DND-41 (cell line): ENCODE results near the gene OSBPL8.

Source experiments
- ATAC-seq: fragments of 200-7000 bp; cut with Tn5 transposase; 3 replicates; pipeline ENCODE4 v1.9.1; 2021; ENCODE audit warnings: low read depth; ENCODE audit not compliant: insufficient read depth
- DNase-seq: peaks from one replicate; pipeline ENCODE4 v3.0.0-alpha.2; 2020
- H2AFZ ChIP-seq: 2 replicates; pipeline ENCODE4 v1.6.0; 2012; ENCODE audit warnings: low read depth, low read length
- H3K27ac ChIP-seq: 2 replicates; pipeline ENCODE4 v1.5.1; 2012; ENCODE audit warnings: low read length, inconsistent platforms
- H3K27me3 ChIP-seq: fragments of 200-600 bp; sonication (generic); 2 replicates; pipeline ENCODE4 v1.6.0; 2012; ENCODE audit warnings: low read length, mild to moderate bottlenecking, inconsistent platforms; ENCODE audit not compliant: insufficient read depth, poor library complexity
- H3K36me3 ChIP-seq: 2 replicates; pipeline ENCODE4 v1.5.1; 2012; ENCODE audit warnings: low read length, inconsistent platforms; ENCODE audit not compliant: insufficient read depth
- H3K4me1 ChIP-seq: 2 replicates; pipeline ENCODE4 v1.5.1; 2012; ENCODE audit warnings: mild to moderate bottlenecking, low read length; ENCODE audit not compliant: insufficient read depth
- H3K4me2 ChIP-seq: 2 replicates; pipeline ENCODE4 v1.6.0; 2012; ENCODE audit warnings: mild to moderate bottlenecking, moderate library complexity, low read length, inconsistent platforms; ENCODE audit not compliant: insufficient read depth
- H3K4me3 ChIP-seq, 2 experiments: fragments of 200-600 bp in 1 of 2; shearing (Covaris generic) in 1 of 2; 2 replicates each; pipeline ENCODE4 v1.5.1; 2012 to 2016; ENCODE audit warnings: inconsistent platforms in 2 of 2, low read length in 2 of 2, mild to moderate bottlenecking in 2 of 2, low read depth in 1 of 2, moderate library complexity in 1 of 2
- H3K79me2 ChIP-seq: 2 replicates; pipeline ENCODE4 v1.6.0; 2012; ENCODE audit warnings: low read length, inconsistent platforms; ENCODE audit not compliant: insufficient read depth
- H3K9ac ChIP-seq: 2 replicates; pipeline ENCODE4 v1.6.0; 2012; ENCODE audit warnings: low read depth, mild to moderate bottlenecking, inconsistent platforms, low read length, moderate library complexity
- H3K9me3 ChIP-seq: 2 replicates; pipeline ENCODE4 v1.5.1; 2012; ENCODE audit warnings: low read length, moderate library complexity, mild to moderate bottlenecking, inconsistent platforms; ENCODE audit not compliant: insufficient read depth, severe bottlenecking
- H4K20me1 ChIP-seq: 2 replicates; pipeline ENCODE4 v1.6.0; 2012; ENCODE audit warnings: low read length; ENCODE audit not compliant: insufficient read depth
- EZH2 ChIP-seq: IDR thresholded peaks from 3 replicates; pipeline ENCODE4 v1.6.1; 2012; ENCODE audit warnings: borderline replicate concordance, low read depth, mild to moderate bottlenecking, moderate library complexity, low read length, inconsistent platforms; ENCODE audit not compliant: severe bottlenecking
- TF ChIP-seq, protein P1 (sequence below): IDR thresholded peaks from 2 replicates; pipeline ENCODE4 v1.5.1; 2012; ENCODE audit warnings: borderline replicate concordance, low read length, moderate library complexity, mild to moderate bottlenecking; ENCODE audit not compliant: poor library complexity, severe bottlenecking; ENCODE audit errors: extremely low read depth

The OSBPL8 gene

DNA sequence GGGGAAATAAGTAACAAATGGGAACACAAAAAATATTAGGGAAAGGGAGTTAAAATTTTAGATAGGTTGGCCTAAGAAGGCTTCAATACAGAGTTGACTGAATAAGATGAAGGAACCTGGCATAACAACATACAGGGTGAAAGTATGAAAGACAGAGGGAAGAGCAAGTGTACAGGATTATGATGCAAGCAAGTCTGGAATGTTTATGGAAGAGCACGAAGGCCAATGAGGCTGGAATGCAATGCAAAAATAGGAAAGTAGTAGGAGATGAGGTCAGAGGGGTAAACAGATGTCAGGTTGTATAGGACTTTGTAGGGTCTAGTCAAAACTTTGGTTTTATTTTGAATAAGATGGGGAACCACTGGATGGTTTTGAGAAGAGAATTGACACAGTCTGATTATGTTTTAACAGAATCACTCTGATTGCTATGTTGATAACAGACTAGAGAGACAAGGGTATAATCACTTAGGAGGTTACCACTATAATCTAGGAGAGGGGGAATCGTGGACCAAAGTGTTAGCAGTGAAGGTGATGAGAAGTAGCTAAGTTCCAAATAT lies 96.8 kb downstream of the OSBPL8 start:
- no peak overlapping the region for H2AFZ ChIP-seq
- no peak for ATAC-seq
- peaks cover 20% of the 10 kb centered on the region; the same call in 1 of the 2 replicates for H4K20me1 ChIP-seq
- no peaks in the 10 kb centered on the region for H3K4me1 ChIP-seq
- TF ChIP-seq, protein P1, sequence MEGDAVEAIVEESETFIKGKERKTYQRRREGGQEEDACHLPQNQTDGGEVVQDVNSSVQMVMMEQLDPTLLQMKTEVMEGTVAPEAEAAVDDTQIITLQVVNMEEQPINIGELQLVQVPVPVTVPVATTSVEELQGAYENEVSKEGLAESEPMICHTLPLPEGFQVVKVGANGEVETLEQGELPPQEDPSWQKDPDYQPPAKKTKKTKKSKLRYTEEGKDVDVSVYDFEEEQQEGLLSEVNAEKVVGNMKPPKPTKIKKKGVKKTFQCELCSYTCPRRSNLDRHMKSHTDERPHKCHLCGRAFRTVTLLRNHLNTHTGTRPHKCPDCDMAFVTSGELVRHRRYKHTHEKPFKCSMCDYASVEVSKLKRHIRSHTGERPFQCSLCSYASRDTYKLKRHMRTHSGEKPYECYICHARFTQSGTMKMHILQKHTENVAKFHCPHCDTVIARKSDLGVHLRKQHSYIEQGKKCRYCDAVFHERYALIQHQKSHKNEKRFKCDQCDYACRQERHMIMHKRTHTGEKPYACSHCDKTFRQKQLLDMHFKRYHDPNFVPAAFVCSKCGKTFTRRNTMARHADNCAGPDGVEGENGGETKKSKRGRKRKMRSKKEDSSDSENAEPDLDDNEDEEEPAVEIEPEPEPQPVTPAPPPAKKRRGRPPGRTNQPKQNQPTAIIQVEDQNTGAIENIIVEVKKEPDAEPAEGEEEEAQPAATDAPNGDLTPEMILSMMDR: no peak
- TF ChIP-seq EZH2: no peak
- no peak overlapping the region for H3K27ac ChIP-seq
- no peak overlapping the region for H3K4me2 ChIP-seq
- H3K79me2 ChIP-seq: peaks cover 29% of the 10 kb centered on the region
- H3K9ac ChIP-seq: no peak overlapping the region
- H3K27me3 ChIP-seq: no peaks in the 10 kb centered on the region
- DNase-seq: no peak
- H3K36me3 ChIP-seq: no peaks in the 10 kb centered on the region
- no peak overlapping the region for H3K4me3 ChIP-seq
- H3K9me3 ChIP-seq: no peaks in the 10 kb centered on the region

GRCh38 chr12:76460807-76461206 lies 98.8 kb downstream of the OSBPL8 start:
- Histone ChIP-seq H3K27ac (no peak overlapping the region), H3K9ac (no peak overlapping the region), H4K20me1 (peaks cover 17% of the 10 kb centered on the region; the same call in 1 of the 2 replicates), H3K27me3 (no peaks in the 10 kb centered on the region), H3K4me2 (no peak overlapping the region), H3K9me3 (no peaks in the 10 kb centered on the region), H3K4me3 (no peak overlapping the region), H2AFZ (no peak overlapping the region), H3K4me1 (peaks cover 4% of the 10 kb centered on the region; the same call in 1 of the 2 replicates), H3K36me3 (no peaks in the 10 kb centered on the region), H3K79me2 (peaks cover 25% of the 10 kb centered on the region)
- TF ChIP-seq EZH2: no peak
- TF ChIP-seq, protein P1: no peak
- ATAC-seq: no peak
- DNase-seq: no peak

GRCh38 chr12:76457818-76458217 lies 101.8 kb downstream of the OSBPL8 start:
- Histone ChIP-seq H4K20me1 (peaks cover 11% of the 10 kb centered on the region; the same call in 1 of the 2 replicates), H3K9ac (no peak overlapping the region), H3K79me2 (peaks cover 20% of the 10 kb centered on the region), H3K4me1 (peaks cover 4% of the 10 kb centered on the region; the same call in 1 of the 2 replicates), H3K4me2 (no peak overlapping the region), H2AFZ (no peak overlapping the region), H3K4me3 (no peak overlapping the region), H3K9me3 (no peaks in the 10 kb centered on the region), H3K27ac (no peak overlapping the region), H3K27me3 (no peaks in the 10 kb centered on the region), H3K36me3 (no peaks in the 10 kb centered on the region)
- DNase-seq: no peak
- ATAC-seq: no peak
- TF ChIP-seq, protein P1: no peak
- TF ChIP-seq EZH2: no peak

- Histone ChIP-seq H3K79me2 (peaks cover 18% of the 10 kb centered on the region), H3K27ac (no peak overlapping the region), H4K20me1 (peaks cover 9% of the 10 kb centered on the region; the same call in 1 of the 2 replicates), H3K4me2 (no peak overlapping the region), H3K27me3 (no peaks in the 10 kb centered on the region), H3K9ac (no peak overlapping the region), H2AFZ (no peak overlapping the region), H3K4me1 (peaks cover 4% of the 10 kb centered on the region; the same call in 1 of the 2 replicates), H3K36me3 (no peaks in the 10 kb centered on the region), H3K4me3 (no peak overlapping the region), H3K9me3 (no peaks in the 10 kb centered on the region)
- DNase-seq: no peak
- ATAC-seq: no peak; the same call in 2 of the 3 replicates
- TF ChIP-seq EZH2: no peak
- TF ChIP-seq, protein P1: no peak
These were observed 102.6 kb downstream of the OSBPL8 start for GRCh38 chr12:76457010-76457409.
